ENCODE data around the gene E2F2.
A peak's percentile ranks its signal among the peaks of the same experiment; 100 is the strongest.
"Not testable (repeated sequence)": the region's sequence is repeated elsewhere in the genome, so short reads cannot be mapped to it uniquely, and the experiment has no call there.

E2F2 gene

GRCh38 chr1:23545851-23546250 lies 14.8 kb upstream of the E2F2 start:
- H3K4me3 ChIP-seq (ENCODE audit: low read depth, low read length), result no peak overlapping the region
- TF ChIP-seq CTCF (IDR thresholded peaks at IDR 0.05; ENCODE audit: control insufficient read depth, extremely low read depth, insufficient read depth), result no peak
- DNase-seq (ENCODE audit: low read depth), result no peak

GRCh38 chr1:23544444-23545389 lies 13.7 kb upstream of the E2F2 start:
- TF ChIP-seq CTCF (IDR thresholded peaks at IDR 0.05; ENCODE audit: control insufficient read depth, extremely low read depth, insufficient read depth), result peak; percentile 74
- no peak overlapping the region for H3K4me3 ChIP-seq (ENCODE audit: low read depth, low read length)
- DNase-seq (ENCODE audit: low read depth), result no peak

GRCh38 chr1:23543707-23544443 lies 12.8 kb upstream of the E2F2 start:
- TF ChIP-seq CTCF (IDR thresholded peaks at IDR 0.05; ENCODE audit: control insufficient read depth, extremely low read depth, insufficient read depth), result no peak

DNA sequence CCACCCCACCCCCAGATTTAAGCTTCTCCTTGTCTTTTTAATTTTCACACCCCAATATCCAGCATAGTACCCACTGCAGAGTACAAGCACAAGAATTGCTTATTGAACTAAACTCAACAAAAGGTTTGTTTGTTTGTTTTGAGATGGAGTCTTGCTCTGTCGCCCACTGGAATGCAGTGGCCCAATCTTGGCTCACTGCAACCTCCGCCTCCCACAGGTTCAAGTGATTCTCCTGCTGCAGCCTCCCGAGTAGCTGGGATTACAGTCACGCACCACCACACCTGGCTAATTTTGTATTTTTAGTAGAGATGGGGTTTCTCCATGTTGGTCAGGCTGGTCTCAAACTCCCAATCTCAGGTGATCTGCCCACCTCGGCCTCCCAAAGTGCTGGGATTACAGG lies 11.9 kb upstream of the E2F2 start:
- DNase-seq (ENCODE audit: low read depth); H3K4me3 ChIP-seq (ENCODE audit: low read depth, low read length): not testable (repeated sequence)

More at GRCh38 chr1:23543707-23544443, 12.8 kb upstream of the E2F2 start:
- no peak for DNase-seq (ENCODE audit: low read depth)
- H3K4me3 ChIP-seq (ENCODE audit: low read depth, low read length), result no peak overlapping the region

DNA sequence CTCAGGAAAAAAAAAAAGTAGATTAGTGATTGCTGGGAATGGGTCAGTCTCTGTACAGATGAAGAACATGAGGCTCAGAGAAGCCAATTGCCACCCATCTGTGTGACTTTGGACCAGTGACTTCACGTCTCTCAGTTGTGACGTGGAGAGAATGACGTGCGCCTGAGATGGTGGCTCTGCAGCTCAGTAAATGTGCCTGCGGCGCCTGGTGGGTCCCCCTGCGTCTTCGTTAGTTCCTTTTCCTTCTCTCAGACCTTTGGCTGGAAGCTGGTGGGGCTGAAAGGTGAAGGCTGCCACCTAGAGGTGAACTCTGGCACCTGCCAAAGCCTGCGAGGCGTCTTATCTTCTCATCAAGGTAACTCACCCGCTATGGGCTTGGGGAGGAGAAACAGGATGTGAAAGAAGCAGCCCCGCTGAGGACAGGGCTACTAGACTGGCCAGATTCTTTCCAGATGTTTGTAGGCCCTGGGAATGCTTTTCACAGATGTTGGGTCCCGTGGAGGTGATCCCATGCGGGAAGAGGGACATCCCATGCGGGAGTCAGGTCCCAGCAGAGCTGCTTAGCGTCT lies 8.7 kb upstream of the E2F2 start:
- TF ChIP-seq CTCF (IDR thresholded peaks at IDR 0.05; ENCODE audit: control insufficient read depth, extremely low read depth, insufficient read depth), result peak; percentile 68
- peak; percentile 56 for DNase-seq (ENCODE audit: low read depth)
- no peak overlapping the region for H3K4me3 ChIP-seq (ENCODE audit: low read depth, low read length)

- TF ChIP-seq CTCF (IDR thresholded peaks at IDR 0.05; ENCODE audit: control insufficient read depth, extremely low read depth, insufficient read depth), result no peak
- H3K4me3 ChIP-seq (ENCODE audit: low read depth, low read length), result no peak overlapping the region
- DNase-seq (ENCODE audit: low read depth), result no peak
Observed at GRCh38 chr1:23537296-23537973, 6.4 kb upstream of the E2F2 start.

All from LNCaP clone FGC (cell line).